NT2/D1 (cell line): ENCODE results near the gene AP5B1.

Source experiments
- YY1 ChIP-seq: IDR thresholded peaks from 2 replicates; pipeline ENCODE4 v1.6.1; 2011; ENCODE audit not compliant: insufficient read length, insufficient read depth
- ZNF274 ChIP-seq: IDR thresholded peaks from 2 replicates; pipeline ENCODE4 v1.6.1; 2011; ENCODE audit warnings: mild to moderate bottlenecking, low read depth, low read length

DNA sequence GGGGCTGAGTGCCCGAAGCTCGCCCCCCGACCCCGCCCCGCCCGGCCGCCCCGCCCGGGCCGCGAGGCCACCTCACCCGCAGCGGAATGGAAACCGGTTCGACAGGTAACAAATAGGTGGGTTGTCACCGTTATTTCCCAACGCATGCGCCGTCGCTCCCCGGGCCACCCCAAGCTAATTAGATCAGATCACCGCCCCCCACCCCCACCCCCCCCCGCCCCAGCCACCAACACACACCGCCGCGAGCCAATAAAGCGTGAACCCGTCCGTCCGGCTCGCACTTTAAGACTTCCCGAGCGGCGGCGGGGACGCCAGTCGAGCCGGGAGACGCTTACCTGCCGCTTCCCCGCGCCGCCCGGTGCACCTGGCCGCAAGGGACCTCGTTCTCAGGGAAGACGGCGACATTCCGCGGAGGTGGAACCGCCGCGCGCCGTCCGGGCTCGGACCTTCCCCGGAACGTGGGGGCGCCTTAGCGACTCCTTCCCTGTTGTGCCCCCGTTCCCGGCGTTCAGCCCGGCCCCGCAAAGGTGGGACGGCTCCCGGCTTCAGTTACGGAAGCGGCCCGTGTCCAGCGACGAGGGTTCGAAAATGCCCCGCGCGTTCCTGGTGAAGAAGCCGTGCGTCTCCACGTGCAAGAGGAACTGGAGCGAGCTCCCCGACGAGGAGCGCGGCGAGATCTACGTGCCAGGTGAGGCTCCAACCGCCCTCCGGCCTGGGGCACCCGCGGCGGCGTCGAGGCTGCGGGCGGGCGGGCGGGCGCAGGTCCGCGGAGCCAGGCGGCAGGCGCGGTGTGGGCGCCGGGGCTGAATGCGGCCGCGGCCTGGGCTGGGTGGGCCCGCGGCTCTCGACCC lies 6.2 kb upstream of the AP5B1 start, which contains the start of gene OVOL1:
- TF ChIP-seq ZNF274 = no peak
- TF ChIP-seq YY1 = no peak
